ENCODE measurements around the gene C21orf58.
"Not testable (repeated sequence)": the region's sequence is repeated elsewhere in the genome, so short reads cannot be mapped to it uniquely, and the experiment has no call there.

C21orf58 gene

GRCh38 chr21:46323710-46324389 lies at the start of gene C21orf58, which contains the start of gene PCNT:
C21orf58 (minus strand) TSS chr21:46323870; CDS start chr21:46322738, 1,132 bp downstream.
PCNT (plus strand) TSS chr21:46324156; CDS start chr21:46324229, 73 bp downstream.
- in situ Hi-C loops (cut with MboI; ENCODE audit: low sequenced_read_pairs) = no loop called here

- in situ Hi-C loops (cut with MboI; ENCODE audit: low sequenced_read_pairs) = not testable (repeated sequence)
Observed at GRCh38 chr21:46372947-46373346, 49.3 kb upstream of the C21orf58 start.

GRCh38 chr21:46372014-46372485 lies 48.4 kb upstream of the C21orf58 start:
- in situ Hi-C loops (cut with MboI; ENCODE audit: low sequenced_read_pairs) = no loop called here

GRCh38 chr21:46371204-46372013 lies 47.7 kb upstream of the C21orf58 start:
- in situ Hi-C loops (cut with MboI; ENCODE audit: low sequenced_read_pairs) = no loop called here

- in situ Hi-C loops (cut with MboI; ENCODE audit: low sequenced_read_pairs) = no loop called here
Observed at GRCh38 chr21:46369520-46370235, 46.0 kb upstream of the C21orf58 start.

GRCh38 chr21:46368533-46369285 lies 45.0 kb upstream of the C21orf58 start:
- in situ Hi-C loops (cut with MboI; ENCODE audit: low sequenced_read_pairs) = no loop called here

- in situ Hi-C loops (cut with MboI; ENCODE audit: low sequenced_read_pairs) = no loop called here
Observed at GRCh38 chr21:46366966-46367365, 43.3 kb upstream of the C21orf58 start.

- in situ Hi-C loops (cut with MboI; ENCODE audit: low sequenced_read_pairs) = no loop called here
Observed at GRCh38 chr21:46366561-46366960, 42.9 kb upstream of the C21orf58 start.

- in situ Hi-C loops (cut with MboI; ENCODE audit: low sequenced_read_pairs) = no loop called here
Observed at GRCh38 chr21:46366091-46366490, 42.4 kb upstream of the C21orf58 start.

GRCh38 chr21:46363698-46364097 lies 40.0 kb upstream of the C21orf58 start:
- in situ Hi-C loops (cut with MboI; ENCODE audit: low sequenced_read_pairs) = no loop called here

GRCh38 chr21:46362946-46363345 lies 39.3 kb upstream of the C21orf58 start:
- in situ Hi-C loops (cut with MboI; ENCODE audit: low sequenced_read_pairs) = no loop called here

GRCh38 chr21:46361935-46362334 lies 38.3 kb upstream of the C21orf58 start:
- in situ Hi-C loops (cut with MboI; ENCODE audit: low sequenced_read_pairs) = no loop called here

GRCh38 chr21:46361176-46361575 lies 37.5 kb upstream of the C21orf58 start:
- in situ Hi-C loops (cut with MboI; ENCODE audit: low sequenced_read_pairs) = no loop called here

- in situ Hi-C loops (cut with MboI; ENCODE audit: low sequenced_read_pairs) = no loop called here
Observed at GRCh38 chr21:46357684-46358425, 34.2 kb upstream of the C21orf58 start.

- in situ Hi-C loops (cut with MboI; ENCODE audit: low sequenced_read_pairs) = no loop called here
Observed at GRCh38 chr21:46357335-46357604, 33.6 kb upstream of the C21orf58 start.

GRCh38 chr21:46356494-46357334 lies 33.0 kb upstream of the C21orf58 start:
- in situ Hi-C loops (cut with MboI; ENCODE audit: low sequenced_read_pairs) = no loop called here

GRCh38 chr21:46356005-46356338 lies 32.3 kb upstream of the C21orf58 start:
- in situ Hi-C loops (cut with MboI; ENCODE audit: low sequenced_read_pairs) = no loop called here

- in situ Hi-C loops (cut with MboI; ENCODE audit: low sequenced_read_pairs) = no loop called here
Observed at GRCh38 chr21:46355161-46356004, 31.7 kb upstream of the C21orf58 start.

- in situ Hi-C loops (cut with MboI; ENCODE audit: low sequenced_read_pairs) = no loop called here
Observed at GRCh38 chr21:46354518-46354917, 30.8 kb upstream of the C21orf58 start.

Data from HL-60/S4 (cell line).